ENCODE data around the gene POMT2.
"Not testable (repeated sequence)": the region's sequence is repeated elsewhere in the genome, so short reads cannot be mapped to it uniquely, and the experiment has no call there.

POMT2 gene

GRCh38 chr14:77320238-77320935, at the start of gene POMT2:
TSS of gene POMT2 (minus strand) at chr14:77320883. CDS start at chr14:77320681, 202 bp downstream.
- Histone ChIP-seq H3K27ac (peak within 1 kb of the TSS; percentile 85 to 99 (median 96)), H3K4me3 (peak within 1 kb of the TSS; percentile 86 to 100 (median 92))

GRCh38 chr14:77369285-77369684, 48.6 kb upstream of the POMT2 start:
- no peak overlapping the region for H3K4me3 ChIP-seq

GRCh38 chr14:77364146-77364545, 43.5 kb upstream of the POMT2 start:
- Histone ChIP-seq H3K27ac (no peak overlapping the region), H3K4me3 (no peak overlapping the region)

More at GRCh38 chr14:77369285-77369684, 48.6 kb upstream of the POMT2 start:
- H3K27ac ChIP-seq = no peak overlapping the region

GRCh38 chr14:77359626-77360025, 38.9 kb upstream of the POMT2 start:
- Histone ChIP-seq H3K27ac (no peak overlapping the region), H3K4me3 (no peak overlapping the region)

- Histone ChIP-seq H3K4me3 (no peak overlapping the region), H3K27ac (no peak overlapping the region)
These were observed 36.2 kb upstream of the POMT2 start for GRCh38 chr14:77356899-77357298.

- no peak overlapping the region for H3K27ac ChIP-seq
- no peak overlapping the region for H3K4me3 ChIP-seq
These were observed 35.1 kb upstream of the POMT2 start for GRCh38 chr14:77355811-77356210.

GRCh38 chr14:77353469-77354141, 32.9 kb upstream of the POMT2 start:
- Histone ChIP-seq H3K4me3 (no peak overlapping the region), H3K27ac (no peak overlapping the region)

- Histone ChIP-seq H3K27ac (peak overlapping the region in 1 of 21 experiments; percentile 11), H3K4me3 (no peak overlapping the region)
These were observed 27.1 kb upstream of the POMT2 start for GRCh38 chr14:77347751-77348150.

- H3K27ac ChIP-seq = no peak overlapping the region
- H3K4me3 ChIP-seq = no peak overlapping the region
These were observed 25.8 kb upstream of the POMT2 start for GRCh38 chr14:77346495-77346894.

- Histone ChIP-seq H3K27ac (no peak overlapping the region), H3K4me3 (no peak overlapping the region)
These were observed 23.8 kb upstream of the POMT2 start for GRCh38 chr14:77344377-77344996.

- no peak overlapping the region for H3K4me3 ChIP-seq
- H3K27ac ChIP-seq = no peak overlapping the region
These were observed 23.0 kb upstream of the POMT2 start for GRCh38 chr14:77343662-77344061.

GRCh38 chr14:77342726-77343397, 22.2 kb upstream of the POMT2 start:
- no peak overlapping the region for H3K27ac ChIP-seq

GRCh38 chr14:77340389-77340788, 19.7 kb upstream of the POMT2 start:
- Histone ChIP-seq H3K4me3 (no peak overlapping the region), H3K27ac (no peak overlapping the region)

More at GRCh38 chr14:77342726-77343397, 22.2 kb upstream of the POMT2 start:
- no peak overlapping the region for H3K4me3 ChIP-seq

- H3K4me3 ChIP-seq = no peak overlapping the region
- no peak overlapping the region for H3K27ac ChIP-seq
These were observed 18.7 kb upstream of the POMT2 start for GRCh38 chr14:77339407-77339806.

GRCh38 chr14:77338302-77338701, 17.6 kb upstream of the POMT2 start:
- Histone ChIP-seq H3K27ac (no peak overlapping the region), H3K4me3 (no peak overlapping the region)

GRCh38 chr14:77337880-77338279, 17.2 kb upstream of the POMT2 start:
- Histone ChIP-seq H3K27ac (no peak overlapping the region), H3K4me3 (no peak overlapping the region)

- H3K4me3 ChIP-seq, H3K27ac ChIP-seq: not testable (repeated sequence)
These were observed 16.6 kb upstream of the POMT2 start for GRCh38 chr14:77337255-77337654.

GRCh38 chr14:77335576-77335975, 14.9 kb upstream of the POMT2 start:
- no peak overlapping the region for H3K4me3 ChIP-seq
- no peak overlapping the region for H3K27ac ChIP-seq

GRCh38 chr14:77329872-77330271, 9.2 kb upstream of the POMT2 start:
- Histone ChIP-seq H3K27ac (no peak overlapping the region), H3K4me3 (no peak overlapping the region)

- H3K27ac ChIP-seq = no peak overlapping the region
- H3K4me3 ChIP-seq = no peak overlapping the region
These were observed 6.4 kb upstream of the POMT2 start for GRCh38 chr14:77327111-77327510.

- H3K4me3 ChIP-seq = no peak overlapping the region
- H3K27ac ChIP-seq = no peak overlapping the region
These were observed 5.0 kb upstream of the POMT2 start for GRCh38 chr14:77325746-77326094.
